Mucosa of descending colon (tissue), 3 donors: ENCODE measurements around the gene COQ8B. TPM values are rescaled to one million over a fixed set of nuclear protein-coding genes. Genes with fewer than 3 reads are reported as not detected.

ENCODE experiments used
- ATAC-seq: fragments of 200-7000 bp; cut with Tn5 transposase; one replicate; pipeline ENCODE4 v1.9.1; 2020; ENCODE audit warnings: mild to moderate bottlenecking, moderate library complexity
- DNase-seq, 3 donors: peaks; one replicate each; pipeline ENCODE4 v3.0.0-alpha.2; 2020
- H3K36me3 ChIP-seq: fragments of 200-600 bp; one replicate; pipeline ENCODE4 v1.8.0; 2021; ENCODE audit warnings: low read depth, mild to moderate bottlenecking
- H3K4me1 ChIP-seq: fragments of 200-600 bp; one replicate; pipeline ENCODE4 v1.8.0; 2021; ENCODE audit warnings: low read depth, mild to moderate bottlenecking
- H3K4me3 ChIP-seq: fragments of 200-600 bp; one replicate; pipeline ENCODE4 v1.8.0; 2021; ENCODE audit warnings: mild to moderate bottlenecking
- H3K9me3 ChIP-seq: fragments of 200-600 bp; one replicate; pipeline ENCODE4 v1.8.0; 2021; ENCODE audit warnings: mild to moderate bottlenecking
- CTCF ChIP-seq: fragments of 200-600 bp; IDR thresholded peaks from one replicate; pipeline ENCODE4 v1.8.0; 2022; ENCODE audit warnings: antibody characterized with exemption, mild to moderate bottlenecking
- intact Hi-C, 2 donors: fragments of 100-400 bp; cut with DNase I in 1 of 2; cut with micrococcal nuclease in 1 of 2; formaldehyde crosslinking; loops; one replicate each; pipeline versions ENCODE4 v1.11.0 to v1.11.1; 2022; cut with DNase I, micrococcal nuclease
- total RNA-seq, 3 donors: library from RNA; stranded (reverse); fragmentation: NEBNext Ultra II Directional in 2 of 3; extraction: Animal tissue kit (Norgen Biotek cat#: 25700) in 2 of 3; gene quantifications; one replicate each; pipeline versions ENCODE4 v1.2.1 to v1.2.4, GENCODE V29; 2021 to 2023
- donor health status: DM: no; HTN: no; CAD: no; lungs with moderate emphysema.
- donor health status: DM: no; HTN: no; CAD: no.
- donor health status: DM: no; HTN: yes; CAD: no.

The COQ8B gene
- total RNA-seq, 3 donors from 2014 or later: 29.9 to 49.2 (median 39.3) TPM

GRCh38 chr19:40740747-40741146 lies 24.1 kb upstream of the COQ8B start:
- Histone ChIP-seq H3K36me3 (no peaks in the 10 kb centered on the region), H3K4me1 (peaks cover 1% of the 10 kb centered on the region), H3K4me3 (no peak overlapping the region), H3K9me3 (no peaks in the 10 kb centered on the region)
- intact Hi-C loops: no loop called here
- ATAC-seq: peak; percentile 3
- no peak for TF ChIP-seq CTCF
- no peak for DNase-seq

GRCh38 chr19:40739871-40740703 lies 23.4 kb upstream of the COQ8B start:
- DNase-seq (no peak), ATAC-seq (no peak)
- Histone ChIP-seq H3K4me3 (no peak overlapping the region), H3K36me3 (no peaks in the 10 kb centered on the region), H3K9me3 (no peaks in the 10 kb centered on the region), H3K4me1 (peaks cover 5% of the 10 kb centered on the region)
- intact Hi-C loops: no loop called here
- TF ChIP-seq CTCF: no peak

- Histone ChIP-seq H3K36me3 (no peaks in the 10 kb centered on the region), H3K4me3 (no peak overlapping the region)
- no peak for DNase-seq
Measured at GRCh38 chr19:40739030-40739839, 22.5 kb upstream of the COQ8B start.

GRCh38 chr19:40737102-40737644 lies 20.5 kb upstream of the COQ8B start:
- intact Hi-C loops: no loop called here
- H3K36me3 ChIP-seq: peaks cover 5% of the 10 kb centered on the region
- no peak for TF ChIP-seq CTCF

More at GRCh38 chr19:40739030-40739839, 22.5 kb upstream of the COQ8B start:
- Histone ChIP-seq H3K4me1 (peaks cover 5% of the 10 kb centered on the region), H3K9me3 (no peaks in the 10 kb centered on the region)
- no peak for TF ChIP-seq CTCF
- no peak for ATAC-seq
- intact Hi-C loops: no loop called here

GRCh38 chr19:40736661-40737060 lies 20.0 kb upstream of the COQ8B start:
- DNase-seq (peak in 1 of 3 donors; percentile 41), ATAC-seq (no peak)
- peaks cover 5% of the 10 kb centered on the region for H3K4me1 ChIP-seq
- H3K9me3 ChIP-seq: no peaks in the 10 kb centered on the region
- peaks cover 5% of the 10 kb centered on the region for H3K36me3 ChIP-seq
- no peak overlapping the region for H3K4me3 ChIP-seq
- intact Hi-C loops: no loop called here
- TF ChIP-seq CTCF: no peak

More at GRCh38 chr19:40737102-40737644, 20.5 kb upstream of the COQ8B start:
- DNase-seq (no peak), ATAC-seq (no peak)
- no peaks in the 10 kb centered on the region for H3K9me3 ChIP-seq
- peaks cover 5% of the 10 kb centered on the region for H3K4me1 ChIP-seq
- H3K4me3 ChIP-seq: no peak overlapping the region
